ENCODE measurements around the gene TMEM31. TPM values are rescaled to one million over a fixed set of nuclear protein-coding genes. Genes with fewer than 3 reads are reported as not detected.

Gene TMEM31
- total RNA-seq (2021; ENCODE audit: unreplicated experiment) (not detected), Bru-seq, nascent RNA (not detected), BruChase-seq, experiment 1, labeled RNA remaining after a 6-hour chase (not detected), BruChase-seq, experiment 2, labeled RNA remaining after a 2-hour chase (percentile 16 among the genes with signal in this experiment)
- polyA plus RNA-seq (2012), result 0.11 TPM in 1 of 2 replicates, not detected in the other
- long read RNA-seq, result 0 reads

- intact Hi-C loops (cut with micrococcal nuclease), result loop anchor here (1.0 kb wide), 1 partner anchor 107 kb away; no protein-coding TSS in a partner anchor
Observed at GRCh38 chrX:103710609-103711008, at the start of gene TMEM31. Gene TMEM31 (plus strand): TSS chrX:103710909. CDS start chrX:103712259, 1,350 bp downstream.

More at GRCh38 chrX:103710609-103711008, at the start of gene TMEM31:
- Histone ChIP-seq H3K9me2 (ENCODE audit: insufficient read depth) (no peaks in the 10 kb centered on the region), H3K4me1 (ENCODE audit: control insufficient read depth in 1 of 2, insufficient read depth in 2 of 2, low read length in 2 of 2) (no peaks in the 10 kb centered on the region), H3K27me3 (ENCODE audit: insufficient read depth, low read length) (no peaks in the 10 kb centered on the region), H3K4me3 (replicated peaks in 1 of 2; ENCODE audit: low read depth in 1 of 2, low read length in 2 of 2) (no peak within 1 kb of the TSS), H3K9ac (ENCODE audit: low read length) (no peak within 1 kb of the TSS), H3K27ac (ENCODE audit: low read depth, low read length) (no peak within 1 kb of the TSS), H2AFZ (ENCODE audit: low read depth, low read length, poor library complexity, severe bottlenecking) (no peak within 1 kb of the TSS), H3K4me2 (ENCODE audit: low read length) (no peak within 1 kb of the TSS), H4K20me1 (ENCODE audit: insufficient read depth) (no peaks in the 10 kb centered on the region), H3K9me3 (ENCODE audit: control insufficient read depth in 1 of 2, insufficient read depth in 1 of 2, low read depth in 1 of 2, low read length in 2 of 2) (no peaks in the 10 kb centered on the region), H3K36me3 (ENCODE audit: control insufficient read depth in 1 of 2, insufficient read depth in 2 of 2, low read length in 2 of 2) (no peaks in the 10 kb centered on the region), H3K79me2 (ENCODE audit: insufficient read depth, low read length) (no peaks in the 10 kb centered on the region)
- POLR2A ChIA-PET, result no interaction called here
- CTCF ChIA-PET, result interaction anchor here (0.7 to 1.5 kb wide), 2 partner anchors 12 to 24 kb away, joined by 3 to 7 read pairs; no protein-coding TSS in a partner anchor
- RAD21 ChIA-PET (ENCODE audit: low non-redundant PET in 1 of 2, low total read pairs in 2 of 2, uncharacterized antibody in 2 of 2, unreplicated experiment in 2 of 2), result no interaction called here
- no peak for DNase-seq (ENCODE audit: low read depth, low spot score)
- no TSS peak for BruUV-seq (replicated peaks)
- TF ChIP-seq SP1 (IDR thresholded peaks at IDR 0.05; ENCODE audit: low read depth), result no peak
- TF ChIP-seq ELF1 (IDR thresholded peaks at IDR 0.05; ENCODE audit: borderline replicate concordance, low read depth), result no peak
- no peak for TF ChIP-seq POLR2A (IDR thresholded peaks at IDR 0.05; ENCODE audit: borderline replicate concordance, extremely low read depth, insufficient read depth, insufficient read length)
- TF ChIP-seq SRF (IDR thresholded peaks at IDR 0.05; ENCODE audit: low read depth), result no peak
- no peak for TF ChIP-seq ZBTB33 (IDR thresholded peaks at IDR 0.05; ENCODE audit: extremely low read depth, insufficient replicate concordance, low read length)
- TF ChIP-seq REST (IDR thresholded peaks at IDR 0.05; ENCODE audit: low read depth), result no peak
- TF ChIP-seq EGR1 (IDR thresholded peaks at IDR 0.05; ENCODE audit: low read depth), result no peak
- TF ChIP-seq EZH2phosphoT487 (IDR thresholded peaks at IDR 0.05; ENCODE audit: borderline replicate concordance), result no peak
- no peak for TF ChIP-seq SIN3A (IDR thresholded peaks at IDR 0.05; ENCODE audit: low read depth)
- TF ChIP-seq EZH2 (IDR thresholded peaks at IDR 0.05), result no peak
- no peak for TF ChIP-seq CTCF (IDR thresholded peaks at IDR 0.05 in 2 of 3, conservative IDR thresholded peaks at IDR 0.05 in 1 of 3; ENCODE audit: borderline replicate concordance in 1 of 3, insufficient read depth in 1 of 3, low read depth in 2 of 3, low read length in 2 of 3)
- no peak for TF ChIP-seq ATF3 (IDR thresholded peaks at IDR 0.05)
- TF ChIP-seq POLR2AphosphoS5 (IDR thresholded peaks at IDR 0.05; ENCODE audit: low read depth, low read length), result no peak
- TF ChIP-seq TCF7L2 (IDR thresholded peaks at IDR 0.05; ENCODE audit: borderline replicate concordance, extremely low read depth, insufficient read depth, insufficient read length), result no peak
- TF ChIP-seq RAD21 (IDR thresholded peaks at IDR 0.05; ENCODE audit: low read depth), result no peak
- no peak for TF ChIP-seq CBX3 (IDR thresholded peaks at IDR 0.05; ENCODE audit: low read depth)
- no peak for TF ChIP-seq ZFX (IDR thresholded peaks at IDR 0.05)
- no peak for ATAC-seq

All from HCT116 (cell line).